G401 (cell line): ENCODE measurements around the gene SLC25A6. TPM values are rescaled to one million over a fixed set of nuclear protein-coding genes. Genes with fewer than 3 reads are reported as not detected.
"Not testable (repeated sequence)": the region's sequence is repeated elsewhere in the genome, so short reads cannot be mapped to it uniquely, and the experiment has no call there.

Experiments
- DNase-seq: peaks from one replicate; pipeline ENCODE4 v3.0.0-alpha.2; 2015; ENCODE audit warnings: low spot score
- in situ Hi-C: cut with HindIII; loops from 2 replicates; pipeline ENCODE4 v1.10.0; 2016; ENCODE audit warnings: low sequenced_read_pairs, mixed read lengths
- total RNA-seq: library from RNA; depleted of rRNA; stranded (reverse); fragments of >200 nt; shearing (Covaris generic); gene quantifications from 2 replicates; pipeline ENCODE4 v1.2.3, GENCODE V29; 2014; rRNA removed

The SLC25A6 gene
- total RNA-seq, 1 experiment from 2014 or later, result 631 TPM

DNA sequence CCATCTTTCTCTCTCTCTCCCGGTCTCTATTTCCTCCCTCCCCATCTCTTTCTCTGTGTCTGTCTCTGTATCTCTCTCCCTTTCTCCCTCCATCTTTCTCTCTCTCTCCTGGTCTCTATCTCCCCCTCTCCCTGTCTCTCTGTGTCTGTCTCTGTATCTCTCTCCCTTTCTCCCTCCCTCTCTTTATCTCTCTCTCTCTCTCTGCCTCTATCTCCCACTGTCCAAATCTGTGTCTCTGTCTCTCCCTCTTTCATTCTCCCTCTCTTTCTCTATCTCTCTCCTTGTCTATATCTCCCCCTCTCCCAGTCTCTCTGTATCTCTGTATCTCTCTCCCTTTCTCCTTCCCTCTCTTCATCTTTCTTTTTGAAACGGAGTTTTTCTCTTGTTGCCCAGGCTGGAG lies 31.7 kb downstream of the SLC25A6 start:
- DNase-seq, result no peak
- in situ Hi-C loops, result no loop called here

DNA sequence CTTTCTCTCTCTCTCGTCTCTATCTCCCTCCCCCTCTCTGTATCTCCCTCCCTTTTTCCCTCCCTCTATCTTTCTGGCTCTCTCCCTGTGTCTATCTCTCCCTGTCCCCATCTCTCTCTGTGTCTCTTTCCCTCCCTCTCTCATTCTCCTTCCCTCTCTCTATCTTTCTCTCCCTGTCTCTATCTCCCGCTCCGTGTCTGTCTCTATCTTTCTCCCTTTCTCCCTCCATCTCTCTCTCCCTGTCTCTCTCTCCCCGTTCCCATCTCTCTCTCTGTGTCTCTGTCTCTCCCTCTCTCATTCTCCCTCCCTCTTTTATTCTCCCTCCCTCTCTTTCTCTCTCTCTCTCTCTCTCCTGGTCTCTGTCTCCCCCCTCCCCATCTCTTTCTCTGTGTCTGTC lies 32.4 kb downstream of the SLC25A6 start:
- in situ Hi-C loops, result no loop called here
- no peak for DNase-seq

DNA sequence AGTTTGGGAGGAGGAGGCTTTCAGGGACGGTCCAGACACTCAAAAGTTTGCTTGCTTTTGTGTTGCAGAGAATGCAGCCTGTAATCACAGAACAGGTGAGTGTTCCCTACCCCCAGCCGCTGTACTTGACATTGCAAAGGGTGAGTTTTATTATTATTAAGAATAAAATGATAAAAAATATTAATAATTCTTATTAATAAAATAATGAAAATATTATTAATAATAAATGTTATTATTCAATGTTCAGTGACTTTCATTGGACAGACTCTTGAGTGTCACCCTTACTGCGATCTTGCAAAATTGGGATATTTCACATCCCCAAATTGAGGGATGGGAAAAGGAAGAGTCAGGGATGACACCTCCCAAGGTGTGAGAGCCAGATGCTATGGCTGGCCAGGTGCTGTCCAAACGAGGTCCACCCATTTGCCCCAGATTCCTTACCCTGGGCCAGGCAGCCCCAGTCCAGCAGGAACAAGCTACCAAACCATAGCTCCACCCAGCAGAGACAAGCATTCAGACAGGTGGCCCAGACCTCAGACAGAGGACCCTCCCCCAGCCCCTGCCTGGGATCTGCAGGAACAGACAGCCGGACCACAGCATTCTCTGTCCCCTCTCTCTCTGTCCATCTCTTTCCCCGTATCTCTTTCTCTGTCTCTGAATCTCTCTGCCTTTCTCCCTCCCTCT lies 33.0 kb downstream of the SLC25A6 start:
- in situ Hi-C loops, result no loop called here
- no peak for DNase-seq

DNA sequence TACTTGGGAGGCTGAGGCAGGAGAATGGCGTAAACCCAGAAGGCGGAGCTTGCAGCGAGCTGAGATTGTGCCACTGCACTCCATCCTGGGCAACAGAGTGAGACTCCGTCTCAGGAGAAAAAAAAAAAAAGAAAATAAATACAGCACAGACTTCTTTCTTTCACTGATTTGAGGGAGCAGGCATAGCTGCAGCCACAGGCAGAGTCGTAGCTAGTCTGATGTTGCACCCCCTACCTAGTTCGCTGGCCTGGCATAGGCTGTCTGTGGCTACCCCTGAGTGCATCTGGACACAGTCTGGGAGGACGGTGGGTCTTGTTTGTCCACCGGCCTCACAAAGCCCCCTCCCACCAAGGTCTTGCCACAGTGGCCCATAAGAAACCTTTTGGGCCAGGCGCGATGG lies 33.9 kb downstream of the SLC25A6 start:
- no peak for DNase-seq
- in situ Hi-C loops, result no loop called here

DNA sequence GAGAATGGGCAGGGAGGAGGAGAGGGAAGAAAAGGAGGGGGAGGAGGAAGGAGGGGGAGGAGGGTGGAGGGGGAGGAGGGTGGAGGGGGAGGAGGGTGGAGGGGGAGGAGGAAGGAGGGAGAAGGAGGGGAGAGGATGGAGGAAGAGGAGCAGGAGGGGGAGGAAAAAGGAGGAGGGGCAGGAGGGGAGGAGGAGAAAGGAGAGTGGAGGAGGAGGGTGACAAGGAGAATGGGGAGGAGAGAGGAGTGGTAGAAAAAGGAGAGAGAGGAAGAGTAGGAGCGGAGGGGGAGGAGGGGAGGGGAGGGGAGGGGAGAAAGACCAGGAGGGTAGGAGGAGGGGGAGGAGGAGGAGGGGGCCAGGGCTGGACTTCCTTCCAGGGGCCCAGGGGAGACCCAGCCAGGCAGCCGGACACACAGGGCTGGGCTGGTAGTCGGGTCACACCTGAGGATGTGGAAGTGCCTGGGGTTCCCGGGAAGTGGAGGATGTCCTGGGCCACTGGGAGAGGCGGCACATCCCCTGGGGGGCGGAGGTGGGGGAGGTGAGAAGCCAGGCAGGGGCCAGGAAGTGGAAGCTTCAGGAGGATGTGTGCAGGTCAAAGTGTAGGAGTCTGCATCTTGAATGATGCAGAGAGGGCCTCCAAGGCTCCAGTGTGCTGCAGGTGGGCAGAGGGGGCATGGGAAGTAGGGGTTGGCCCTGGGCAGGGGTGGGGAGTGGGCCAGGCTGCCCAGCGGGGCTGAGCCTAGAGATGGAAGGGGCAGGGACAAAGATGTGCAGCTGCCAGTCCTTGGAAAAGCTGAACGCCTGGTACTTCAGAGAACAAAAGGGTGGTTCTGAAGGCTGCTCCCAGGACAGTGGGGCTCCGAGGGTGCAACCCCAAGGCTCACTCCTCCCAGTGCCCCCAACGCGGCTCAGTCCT lies 36.5 kb downstream of the SLC25A6 start:
- no peak for DNase-seq
- in situ Hi-C loops, result no loop called here

DNA sequence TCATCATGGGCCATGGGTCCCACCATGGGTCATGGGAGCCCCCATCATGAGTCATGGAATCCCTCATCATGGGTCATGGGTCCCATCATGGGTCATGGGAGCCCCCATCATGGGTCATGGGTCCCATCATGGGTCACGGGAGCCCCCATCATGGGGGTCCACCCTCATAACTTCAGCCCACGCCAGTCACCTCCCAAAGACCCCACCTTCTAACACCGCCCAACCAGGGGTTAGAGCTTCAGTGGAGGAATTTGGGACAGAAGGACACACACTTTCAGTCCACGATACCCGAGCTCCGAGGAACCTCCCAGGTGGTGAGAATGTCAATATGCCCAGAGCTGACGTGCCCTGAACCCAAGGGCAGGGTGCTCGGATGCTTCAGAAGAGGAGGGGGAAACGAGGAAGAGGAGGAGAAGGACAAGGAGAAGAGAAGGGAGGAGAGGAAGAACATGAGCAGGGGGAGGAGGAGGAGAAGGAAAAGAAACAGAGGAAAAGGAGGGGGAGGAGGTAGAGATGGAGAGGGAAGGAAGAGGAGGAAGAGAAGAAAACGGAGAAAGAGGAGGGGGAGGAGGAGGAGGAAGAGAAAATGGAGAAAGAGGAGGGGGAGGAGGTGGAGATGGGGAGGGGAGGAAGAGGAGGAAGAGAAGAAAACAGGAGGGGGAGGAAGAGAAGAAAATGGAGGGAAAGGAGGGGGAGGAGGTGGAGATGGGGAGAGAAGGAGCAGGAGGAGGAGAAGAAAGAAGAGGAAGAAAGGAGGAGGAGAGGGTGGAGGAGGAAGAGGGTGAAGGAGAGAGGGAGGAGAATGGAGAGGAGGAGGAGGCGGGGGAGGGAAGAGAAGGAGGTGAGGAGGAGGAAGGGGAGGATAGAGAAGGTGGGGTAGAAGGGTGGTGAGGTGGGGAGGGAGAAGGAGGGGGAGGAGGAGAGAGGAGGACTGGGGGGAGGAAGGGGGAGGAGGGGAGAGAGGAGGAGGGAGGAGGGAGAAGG lies 37.6 kb downstream of the SLC25A6 start:
- no peak for DNase-seq
- in situ Hi-C loops, result no loop called here

DNA sequence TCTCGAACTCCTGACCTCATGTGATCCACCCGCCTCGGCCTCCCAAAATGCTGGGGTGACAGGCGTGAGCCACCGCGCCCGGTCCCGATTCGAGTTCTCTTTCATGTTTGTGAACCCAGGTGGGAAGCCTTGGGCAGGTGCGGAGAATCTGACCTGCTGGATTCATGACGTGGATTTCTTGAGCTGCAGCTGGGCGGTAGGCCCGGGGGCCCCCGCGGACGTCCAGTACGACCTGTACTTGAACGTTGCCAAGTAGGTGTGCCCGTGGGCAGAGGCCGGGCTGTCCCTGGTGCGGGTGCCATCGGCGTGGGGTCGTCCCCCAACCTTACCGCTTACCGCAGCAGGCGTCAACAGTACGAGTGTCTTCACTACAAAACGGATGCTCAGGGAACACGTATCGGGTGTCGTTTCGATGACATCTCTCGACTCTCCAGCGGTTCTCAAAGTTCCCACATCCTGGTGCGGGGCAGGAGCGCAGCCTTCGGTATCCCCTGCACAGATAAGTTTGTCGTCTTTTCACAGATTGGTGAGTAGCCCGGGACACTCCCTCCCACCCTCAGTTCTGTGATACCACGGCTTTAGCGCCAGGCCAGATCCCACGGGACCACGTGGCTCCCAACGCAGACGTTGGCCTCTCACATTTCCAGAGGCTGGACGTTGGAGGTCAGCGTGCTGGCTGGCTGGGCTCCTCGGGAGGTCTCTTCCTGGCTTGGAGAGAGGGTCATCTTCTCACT lies 39.8 kb downstream of the SLC25A6 start:
- in situ Hi-C loops, result no loop called here
- DNase-seq, result no peak

DNA sequence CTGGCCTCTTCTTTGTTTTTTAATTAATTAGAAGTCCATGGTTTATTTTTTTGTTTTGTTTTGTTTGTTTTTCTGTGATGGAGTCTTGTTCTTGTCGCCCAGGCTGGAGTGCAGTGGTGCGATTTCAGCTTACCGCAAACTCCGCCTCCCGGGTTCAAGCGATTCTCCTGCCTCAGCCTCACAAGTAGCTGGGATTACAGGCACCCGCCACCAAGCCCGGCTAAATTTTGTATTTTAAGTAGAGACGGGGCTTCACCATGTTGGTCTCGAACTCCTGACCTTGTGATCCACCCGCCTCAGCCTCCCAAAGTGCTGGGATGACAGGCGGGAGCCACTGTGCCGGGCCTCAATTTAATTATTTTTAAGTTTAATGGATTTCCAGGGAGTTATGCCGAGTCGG lies 42.3 kb downstream of the SLC25A6 start:
- in situ Hi-C loops, DNase-seq: not testable (repeated sequence)

DNA sequence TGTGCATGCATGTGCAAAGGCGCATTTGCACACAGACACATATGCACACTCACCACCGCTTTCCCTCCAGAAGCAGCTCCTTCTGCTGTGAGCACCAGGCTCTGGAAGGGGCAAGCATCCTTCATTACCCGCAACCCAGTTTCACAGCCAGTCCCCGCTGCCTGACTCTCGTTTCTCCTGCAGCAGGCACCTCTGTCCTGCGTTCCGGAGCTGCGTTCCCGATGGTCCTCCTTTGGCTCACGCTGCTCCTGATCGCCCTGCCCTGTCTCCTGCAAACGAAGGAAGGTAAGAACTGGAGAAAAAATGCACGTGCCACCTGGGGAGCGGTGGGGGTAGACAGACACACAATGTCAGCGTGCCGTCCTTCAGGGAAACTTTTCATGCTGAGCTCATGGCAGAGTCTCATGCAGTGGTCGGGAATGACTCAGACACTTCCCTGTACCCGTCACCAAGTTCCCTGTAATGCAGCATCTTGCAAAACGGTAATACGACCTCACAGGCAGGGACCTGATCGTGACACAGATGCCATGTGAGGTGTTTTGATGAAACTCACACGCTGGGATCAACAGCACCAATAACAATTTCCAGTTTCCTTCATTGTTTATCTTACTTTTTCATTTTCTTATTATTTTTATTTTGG lies 50.2 kb downstream of the SLC25A6 start:
- in situ Hi-C loops, result no loop called here

DNA sequence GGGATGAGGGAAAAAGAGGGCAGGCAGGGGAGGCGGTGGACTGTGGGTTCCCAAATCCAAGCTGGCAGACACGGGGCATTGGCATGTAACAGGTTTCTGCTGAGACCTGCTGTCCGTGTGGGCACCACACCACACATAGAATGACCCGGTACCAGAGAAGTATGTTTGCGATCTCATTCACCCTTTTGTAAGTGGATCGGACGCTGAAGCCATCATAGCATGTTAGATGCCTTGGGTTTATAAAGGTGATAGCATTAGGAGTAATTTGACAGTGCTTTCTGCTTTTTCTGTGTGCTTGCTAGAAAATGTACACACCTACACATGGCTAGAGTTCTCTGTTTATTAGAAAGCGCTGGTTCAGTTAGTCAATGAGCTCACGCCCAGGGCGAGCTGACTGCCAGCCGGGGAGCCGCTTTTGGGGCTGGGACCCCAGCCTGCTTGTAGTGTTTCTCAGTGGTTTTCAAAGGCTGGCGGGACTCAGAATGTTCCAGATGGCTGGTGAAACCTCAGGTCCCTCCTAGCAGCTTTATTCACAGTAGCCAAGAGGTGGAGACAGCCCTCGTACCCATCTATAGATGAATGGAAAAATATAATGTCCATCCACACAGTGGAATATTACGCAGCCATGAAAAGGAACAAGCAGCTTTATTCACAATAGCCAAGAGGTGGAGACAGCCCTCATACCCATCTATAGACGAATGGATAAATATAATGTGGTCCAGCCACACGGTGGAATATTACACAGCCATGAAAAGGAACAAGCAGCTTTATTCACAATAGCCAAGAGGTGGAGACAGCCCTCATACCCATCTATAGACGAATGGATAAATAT lies 54.7 kb downstream of the SLC25A6 start:
- in situ Hi-C loops, result no loop called here
- no peak for DNase-seq

More for the DNA sequence above, 50.2 kb downstream of the SLC25A6 start:
- no peak for DNase-seq

DNA sequence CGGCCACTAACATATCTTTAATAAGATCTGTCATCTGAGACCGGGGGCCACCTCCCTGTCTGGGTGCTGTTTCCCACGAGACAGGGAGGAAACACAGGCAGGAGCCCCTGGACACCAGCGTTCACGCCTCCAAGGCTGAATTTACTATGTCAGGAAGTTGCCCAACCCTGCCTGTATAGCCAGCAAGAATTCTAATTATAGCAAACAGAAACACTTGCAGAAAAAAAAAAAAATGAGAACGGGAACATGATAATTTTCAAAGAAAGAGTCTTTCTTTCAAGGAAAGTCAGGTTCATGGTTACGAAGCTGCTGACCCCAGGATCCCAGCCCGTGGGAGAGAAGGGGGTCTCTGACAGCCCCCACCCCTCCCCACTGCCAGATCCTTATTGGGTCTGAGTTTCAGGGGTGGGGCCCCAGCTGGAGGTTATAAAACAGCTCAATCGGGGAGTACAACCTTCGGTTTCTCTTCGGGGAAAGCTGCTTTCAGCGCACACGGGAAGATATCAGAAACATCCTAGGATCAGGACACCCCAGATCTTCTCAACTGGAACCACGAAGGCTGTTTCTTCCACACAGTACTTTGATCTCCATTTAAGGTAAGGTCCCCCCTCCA lies 55.5 kb downstream of the SLC25A6 start, which contains the start of gene IL3RA:
Gene IL3RA (plus strand): TSS at position 455 of the 613 bp plus-strand sequence. CDS start 4,981 bp downstream, outside the sequence.
- no peak for DNase-seq

More for the DNA sequence above, 55.5 kb downstream of the SLC25A6 start, which contains the start of gene IL3RA:
- in situ Hi-C loops, result no loop called here

Other genes with a start within 250 kb of the SLC25A6 start
- not detected in 2 replicates for gene CRLF2, start 179.5 kb downstream of the SLC25A6 start, total RNA-seq
- 5.6 and 18.3 TPM in 2 replicates for gene CSF2RA, start 123.3 kb downstream of the SLC25A6 start, total RNA-seq
- gene IL3RA, start 55.3 kb downstream of the SLC25A6 start, total RNA-seq, result not detected in 2 replicates
- gene ASMTL, start 60.8 kb upstream of the SLC25A6 start, total RNA-seq, result 214 and 257 TPM in 2 replicates
- gene P2RY8, start 145.1 kb upstream of the SLC25A6 start, total RNA-seq, result under 0.01 TPM in 1 of 2 replicates, not detected in the other
- 37.1 and 38.3 TPM in 2 replicates for gene AKAP17A, start 199.5 kb upstream of the SLC25A6 start, total RNA-seq
- gene ASMT, start 222.9 kb upstream of the SLC25A6 start, total RNA-seq, result not detected in 2 replicates